Keratinocyte (primary cell): ENCODE measurements around the gene DLK2. TPM values are rescaled to one million over a fixed set of nuclear protein-coding genes. Genes with fewer than 3 reads are reported as not detected.
A peak's percentile ranks its signal among the peaks of the same experiment; 100 is the strongest.

ENCODE experiments used
- DNase-seq: peaks from one replicate; pipeline ENCODE4 v3.0.0-alpha.2; 2011; ENCODE audit warnings: low read depth, missing footprints, low spot score
- FAIRE-seq: peaks from 2 replicates; lab custom pipeline; 2011; peaks lifted over from hg19 to GRCh38; lab: Jason Lieb, UNC
- H2AFZ ChIP-seq: 2 replicates; pipeline ENCODE4 v1.6.0; 2012; ENCODE audit warnings: low read length, control low read depth, inconsistent platforms; ENCODE audit not compliant: control insufficient read depth
- H3K27ac ChIP-seq: 2 replicates; pipeline ENCODE4 v1.5.1; 2011; ENCODE audit warnings: low read length; ENCODE audit not compliant: control insufficient read depth, insufficient read depth
- H3K27me3 ChIP-seq: 3 replicates; pipeline ENCODE4 v1.6.0; 2011; ENCODE audit warnings: low read length; ENCODE audit not compliant: control insufficient read depth, insufficient read depth; ENCODE audit errors: extremely low read depth
- H3K36me3 ChIP-seq, 2 experiments: 2 replicates in 1 of 2; 3 replicates in 1 of 2; pipeline ENCODE4 v1.5.1; 2011; ENCODE audit warnings: low read length in 2 of 2, mild to moderate bottlenecking in 1 of 2; ENCODE audit not compliant: control insufficient read depth in 2 of 2, insufficient read depth in 2 of 2; ENCODE audit errors: extremely low read depth in 1 of 2
- H3K4me1 ChIP-seq: 3 replicates; pipeline ENCODE4 v1.5.1; 2011; ENCODE audit warnings: low read length; ENCODE audit not compliant: control insufficient read depth, insufficient read depth; ENCODE audit errors: extremely low read depth
- H3K4me2 ChIP-seq: 3 replicates; pipeline ENCODE4 v1.6.0; 2011; ENCODE audit warnings: low read depth, low read length; ENCODE audit not compliant: control insufficient read depth, insufficient read depth; ENCODE audit errors: extremely low read depth
- H3K4me3 ChIP-seq, 3 experiments: fragments of 200-600 bp in 1 of 3; sonication (generic) in 1 of 3; 2 replicates in 2 of 3; 3 replicates in 1 of 3; pipeline ENCODE4 v1.5.1; 2011 to 2016; ENCODE audit warnings: low read length in 3 of 3, mild to moderate bottlenecking in 3 of 3, control low read depth in 2 of 3, inconsistent platforms in 1 of 3, low read depth in 1 of 3, mixed read lengths in 1 of 3, mixed run types in 1 of 3, moderate library complexity in 1 of 3; ENCODE audit not compliant: control insufficient read depth in 2 of 3, insufficient read depth in 2 of 3; ENCODE audit errors: extremely low read depth in 1 of 3
- H3K79me2 ChIP-seq: 2 replicates; pipeline ENCODE4 v1.6.0; 2012; ENCODE audit warnings: low read length; ENCODE audit not compliant: control insufficient read depth, insufficient read depth
- H3K9ac ChIP-seq: 3 replicates; pipeline ENCODE4 v1.6.0; 2011; ENCODE audit warnings: low read length; ENCODE audit not compliant: control insufficient read depth, insufficient read depth; ENCODE audit errors: extremely low read depth
- H3K9me1 ChIP-seq: 3 replicates; pipeline ENCODE4 v1.6.0; 2011; ENCODE audit warnings: low read length; ENCODE audit not compliant: control insufficient read depth, insufficient read depth; ENCODE audit errors: extremely low read depth
- H3K9me3 ChIP-seq: 2 replicates; pipeline ENCODE4 v1.5.1; 2012; ENCODE audit warnings: low read depth, low read length; ENCODE audit not compliant: control insufficient read depth
- H4K20me1 ChIP-seq: 3 replicates; pipeline ENCODE4 v1.6.0; 2011; ENCODE audit warnings: low read length; ENCODE audit not compliant: control insufficient read depth, insufficient read depth; ENCODE audit errors: extremely low read depth
- CTCF ChIP-seq, 3 experiments: IDR thresholded peaks in 1 of 3; conservative IDR thresholded peaks in 1 of 3; optimal IDR thresholded peaks in 1 of 3; 2 replicates in 2 of 3; 3 replicates in 1 of 3; pipeline versions ENCODE3 to v1.5.1; 2011; ENCODE audit warnings: low read length in 3 of 3, mild to moderate bottlenecking in 3 of 3, moderate library complexity in 2 of 3, control low read depth in 1 of 3, inconsistent platforms in 1 of 3; ENCODE audit not compliant: insufficient read depth in 2 of 3; ENCODE audit errors: extremely low read depth in 1 of 3
- EZH2 ChIP-seq: IDR thresholded peaks from one replicate; pipeline ENCODE4 v1.6.1; 2012; ENCODE audit warnings: inconsistent platforms, mild to moderate bottlenecking, low read length, moderate library complexity
- dilution Hi-C: fragments of 300-500 bp; cut with MboI; formaldehyde crosslinking; loops from one replicate; pipeline ENCODE4 v1.7.0; 2020; ENCODE audit warnings: low sequenced_read_pairs; ENCODE audit not compliant: extremely low pct_ligation_motif_present
- polyA minus RNA-seq, 3 experiments: library from RNA; depleted of rRNA, polyadenylated mRNA; stranded (reverse); fragments of >200 nt; gene quantifications; 1 replicate in 1 of 3; 2 replicates in 1 of 3; 3 replicates in 1 of 3; pipeline ENCODE4 v1.2.3, GENCODE V29; 2011
- polyA plus RNA-seq, 5 experiments: library from polyadenylated mRNA; depleted of rRNA in 3 of 5; stranded (reverse) in 3 of 5; stranded (forward) in 1 of 5; unstranded in 1 of 5; fragments of >200 nt; gene quantifications; 1 replicate in 1 of 5; 2 replicates in 3 of 5; 3 replicates in 1 of 5; pipeline versions ENCODE4 v1.2.1 to v1.2.3, GENCODE V29; 2011 to 2012; ENCODE audit warnings: missing spikeins in 2 of 5, low read depth in 1 of 5, low replicate concordance in 1 of 5

DLK2 gene
- polyA plus RNA-seq (19.8 to 32.2 TPM (median 31.6 TPM) in 3 replicates), polyA minus RNA-seq (23.2 to 88.5 TPM (median 28.0 TPM) in 3 replicates)
- polyA plus RNA-seq (2011; ENCODE audit: low read depth): 2.2 TPM
- polyA plus RNA-seq (2011; cell fraction: cytosol; rRNA removed): 21.9 and 51.1 TPM in 2 replicates
- 55.1 and 77.8 TPM in 2 replicates for polyA plus RNA-seq (2011; cell fraction: nucleus; rRNA removed)
- polyA plus RNA-seq (2012; ENCODE audit: low replicate concordance): 20.2 and 38.7 TPM in 2 replicates
- polyA minus RNA-seq (2011; cell fraction: cytosol; rRNA and poly(A)+ RNA removed): 67.7 TPM
- 34.7 and 38.7 TPM in 2 replicates for polyA minus RNA-seq (2011; cell fraction: nucleus; rRNA and poly(A)+ RNA removed)

- DNase-seq: peak; percentile 55
These were observed at the start of gene DLK2 for GRCh38 chr6:43455531-43456428. DLK2 (minus strand) TSS chr6:43455548; CDS start chr6:43454825, 723 bp downstream.

GRCh38 chr6:43503443-43503842, 48.1 kb upstream of the DLK2 start:
- no peak for DNase-seq

More at GRCh38 chr6:43455531-43456428, at the start of gene DLK2:
- Histone ChIP-seq H3K79me2 (peaks cover 4% of the 10 kb centered on the region), H4K20me1 (peaks cover 6% of the 10 kb centered on the region), H3K36me3 (peaks cover 9 to 18% of the 10 kb centered on the region in 2 experiments), H3K9ac (peak within 1 kb of the TSS; percentile 65), H3K4me2 (peak within 1 kb of the TSS; percentile 80), H3K9me3 (no peaks in the 10 kb centered on the region), H3K27ac (peak within 1 kb of the TSS; percentile 47), H3K27me3 (no peaks in the 10 kb centered on the region), H3K4me3 (peak within 1 kb of the TSS; percentile 65 to 84 (median 78)), H2AFZ (peak within 1 kb of the TSS; percentile 70), H3K9me1 (no peaks in the 10 kb centered on the region), H3K4me1 (peaks cover 29% of the 10 kb centered on the region)
- dilution Hi-C loops: no loop called here
- no peak for TF ChIP-seq EZH2
- FAIRE-seq: peak; percentile 26

More at GRCh38 chr6:43503443-43503842, 48.1 kb upstream of the DLK2 start:
- H3K9me3 ChIP-seq: no peaks in the 10 kb centered on the region
- FAIRE-seq: no peak
- TF ChIP-seq CTCF (optimal IDR thresholded peaks at IDR 0.05 in 1 of 3, IDR thresholded peaks at IDR 0.05 in 1 of 3, conservative IDR thresholded peaks at IDR 0.05 in 1 of 3; ENCODE audit: extremely low read depth in 1 of 3, insufficient read depth in 2 of 3, low read length in 3 of 3) (no peak), EZH2 (no peak)
- H3K27ac ChIP-seq: no peak overlapping the region
- H3K79me2 ChIP-seq: no peaks in the 10 kb centered on the region
- H3K9me1 ChIP-seq: no peaks in the 10 kb centered on the region
- dilution Hi-C loops: no loop called here
- H3K9ac ChIP-seq: no peak overlapping the region
- no peaks in the 10 kb centered on the region for H3K27me3 ChIP-seq
- H4K20me1 ChIP-seq: no peaks in the 10 kb centered on the region
- no peak overlapping the region for H3K4me3 ChIP-seq
- H3K36me3 ChIP-seq: peaks cover 46 to 50% of the 10 kb centered on the region in 2 experiments
- H3K4me2 ChIP-seq: no peak overlapping the region
- peaks cover 4% of the 10 kb centered on the region for H3K4me1 ChIP-seq
- no peak overlapping the region for H2AFZ ChIP-seq
